Measurements from ENCODE around the gene DST.

Gene DST

GRCh38 chr6:56478202-56478601 is 164.5 kb downstream of the DST start:
- DNase-seq: no peak

- DNase-seq: no peak
Measured at GRCh38 chr6:56477241-56477640, 165.4 kb downstream of the DST start.

GRCh38 chr6:56475736-56476457 is 166.8 kb downstream of the DST start:
- DNase-seq: no peak

- no peak for DNase-seq
Measured at GRCh38 chr6:56474532-56474931, 168.2 kb downstream of the DST start.

DNA sequence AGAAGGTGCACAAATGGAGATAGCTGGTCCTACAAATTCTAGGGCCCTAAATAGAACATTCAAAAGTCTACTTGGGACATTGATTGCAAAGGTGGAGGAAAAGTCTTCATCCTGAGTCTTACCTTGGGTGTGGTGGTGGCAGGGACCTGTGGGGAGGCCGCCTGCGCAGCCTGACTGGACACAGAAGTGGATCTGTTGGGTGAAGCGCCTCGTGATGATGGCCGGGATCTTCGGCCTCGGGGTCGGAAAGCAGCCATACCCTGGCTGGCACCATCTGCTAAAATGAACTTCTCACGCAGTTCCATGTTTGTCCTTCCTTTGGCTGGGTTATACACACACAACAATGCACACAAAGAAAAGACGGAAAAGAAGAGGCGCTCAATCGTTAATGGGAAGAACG is 179.2 kb downstream of the DST start:
- no peak for DNase-seq

GRCh38 chr6:56459030-56459805 is 183.5 kb downstream of the DST start:
- DNase-seq: no peak

DNA sequence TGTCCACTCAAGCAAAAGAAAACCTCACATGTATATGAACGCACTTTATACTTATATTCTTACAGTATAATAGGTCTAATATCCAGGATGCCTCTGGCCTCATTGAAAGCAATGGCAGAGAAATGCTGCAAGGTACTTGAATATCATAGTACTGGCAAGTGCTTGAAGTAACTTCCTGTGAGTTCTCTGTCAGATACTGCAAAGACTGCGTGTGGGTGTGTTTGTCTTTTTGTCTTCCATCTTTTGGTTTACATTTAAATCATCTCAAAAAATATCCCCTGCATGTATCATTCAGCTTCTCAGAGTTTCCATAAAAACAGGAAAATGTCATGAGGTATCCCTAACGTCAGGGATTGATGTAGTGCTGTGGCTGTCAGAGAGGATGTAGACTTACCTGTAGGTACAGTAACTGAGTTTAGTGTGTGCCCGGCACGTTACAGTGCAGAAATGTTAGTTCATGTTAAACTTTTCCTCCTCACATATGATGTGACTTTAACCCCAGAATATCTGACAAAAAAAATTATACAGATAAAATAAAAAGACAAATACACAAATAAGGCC is 184.3 kb downstream of the DST start:
- no peak for DNase-seq

- DNase-seq: no peak
Measured at GRCh38 chr6:56456785-56457184, 185.9 kb downstream of the DST start.

DNA sequence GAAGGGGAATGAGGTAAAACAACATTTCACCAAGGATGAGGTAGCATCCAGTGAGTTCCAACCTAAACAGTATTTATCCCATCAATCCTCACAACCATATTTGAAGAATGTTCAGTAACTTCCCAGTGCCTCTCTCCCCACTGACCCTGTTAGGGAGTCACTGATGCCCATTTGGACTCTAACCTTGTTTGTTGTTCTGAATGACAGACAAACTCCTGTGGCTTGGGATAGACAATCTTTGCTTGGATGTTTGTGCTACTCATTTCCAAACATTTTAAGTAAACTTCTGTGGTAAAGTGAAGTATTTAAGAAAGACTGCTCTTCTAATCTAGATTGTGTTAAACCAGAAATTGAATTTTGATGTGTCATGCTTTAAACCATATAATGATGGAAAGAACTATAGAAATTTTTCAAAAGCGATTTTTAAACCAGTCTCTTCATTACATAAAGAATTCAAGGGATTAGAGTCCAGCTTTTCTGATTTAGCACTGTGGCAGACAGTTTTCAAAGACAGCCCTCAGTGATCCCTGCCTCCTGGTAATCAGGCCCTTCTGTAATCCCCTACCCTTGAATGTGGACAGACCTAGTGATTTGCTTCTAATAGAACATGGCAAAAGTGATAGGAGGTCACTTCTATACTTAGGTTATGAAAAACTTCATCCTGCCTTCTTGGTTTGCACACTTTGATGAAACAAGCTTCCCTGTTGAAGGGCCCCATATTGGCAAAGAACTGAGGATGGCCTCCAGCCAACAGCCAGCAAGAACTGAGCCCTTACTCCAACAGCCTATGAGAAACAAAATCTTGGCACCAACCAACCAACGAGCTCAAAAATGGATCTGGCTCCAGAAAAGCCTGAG is 191.6 kb downstream of the DST start:
- no peak for DNase-seq

- no peak for DNase-seq
Measured at GRCh38 chr6:56450376-56450775, 192.3 kb downstream of the DST start.

- no peak for DNase-seq
Measured at GRCh38 chr6:56448046-56448445, 194.6 kb downstream of the DST start.

DNA sequence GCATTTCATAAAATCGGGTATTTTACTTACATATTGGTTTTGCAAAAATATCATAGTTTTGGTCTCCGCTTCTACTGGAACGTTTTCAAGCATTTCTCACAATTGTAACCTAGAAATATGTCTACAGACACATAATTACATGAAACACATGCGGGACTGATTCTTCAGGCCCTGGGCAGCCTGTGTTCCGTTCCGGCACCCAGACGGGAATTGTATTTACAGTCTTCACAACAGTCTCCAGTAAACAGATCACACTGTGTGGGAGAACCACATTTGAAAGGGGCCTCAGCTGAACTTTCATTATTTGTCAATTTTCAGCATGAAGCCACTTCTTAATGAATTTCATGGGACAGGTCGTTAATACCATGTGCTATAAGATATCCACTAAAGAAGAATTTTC is 196.9 kb downstream of the DST start:
- no peak for DNase-seq

DNA sequence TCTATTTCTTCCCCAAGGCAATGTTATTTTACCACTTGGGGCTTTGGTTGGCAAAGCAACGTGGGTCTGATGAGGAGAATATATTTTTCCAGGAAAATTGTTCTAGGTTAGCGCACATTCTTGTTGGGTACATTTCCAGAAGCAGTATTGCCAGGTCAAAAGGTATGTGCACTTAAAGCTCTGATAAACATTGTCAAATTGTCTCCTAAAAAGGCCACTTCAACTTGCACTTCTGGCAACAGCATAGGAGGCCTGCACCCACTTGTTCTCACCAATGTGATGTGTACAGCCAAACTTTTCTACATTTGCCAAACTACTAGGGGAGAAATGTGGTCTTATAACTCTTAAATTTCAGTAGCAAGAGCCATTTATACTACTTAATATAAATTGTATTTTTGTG is 197.8 kb downstream of the DST start:
- DNase-seq: no peak

DNA sequence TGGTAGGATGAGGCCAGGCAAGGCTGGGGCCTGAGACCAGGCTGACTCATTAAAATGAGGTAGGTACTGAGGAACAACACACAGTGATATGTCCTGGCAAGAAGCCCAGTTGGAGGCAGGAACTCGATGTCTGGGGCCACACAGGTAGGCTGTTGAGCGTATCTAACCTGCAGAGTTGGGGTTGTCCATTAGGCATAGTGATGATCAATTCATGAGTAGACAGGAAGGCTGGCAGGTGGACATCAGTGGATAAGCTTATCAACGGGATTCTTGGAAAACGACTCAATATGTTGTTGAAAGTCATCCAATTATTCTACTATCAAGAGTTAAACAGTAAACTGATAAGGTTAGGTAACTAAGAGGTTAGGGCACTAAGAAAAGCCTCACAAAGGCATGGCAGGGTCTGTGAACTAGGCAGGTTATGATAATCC is 202.1 kb downstream of the DST start:
- no peak for DNase-seq

- no peak for DNase-seq
Measured at GRCh38 chr6:56437171-56437900, 205.4 kb downstream of the DST start.

DNA sequence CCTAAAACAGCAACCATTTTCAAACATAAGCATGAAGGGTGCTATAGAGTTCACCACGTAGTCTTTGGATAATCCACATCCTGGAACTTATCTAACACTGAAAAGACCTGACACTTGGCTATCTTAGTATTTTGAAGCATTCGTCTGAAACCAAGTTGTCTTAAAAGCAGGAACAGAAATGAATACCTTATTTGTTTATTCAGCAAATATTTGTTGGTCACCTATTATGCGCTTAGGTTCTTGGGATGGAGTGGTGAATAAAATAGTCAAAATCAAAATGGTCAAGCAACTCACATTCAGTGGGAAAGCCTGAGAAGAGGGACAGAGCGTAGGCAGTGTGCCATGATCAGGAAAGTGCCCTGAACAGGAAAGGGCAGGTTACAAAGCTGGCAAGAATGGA is 206.9 kb downstream of the DST start:
- DNase-seq: no peak

DNA sequence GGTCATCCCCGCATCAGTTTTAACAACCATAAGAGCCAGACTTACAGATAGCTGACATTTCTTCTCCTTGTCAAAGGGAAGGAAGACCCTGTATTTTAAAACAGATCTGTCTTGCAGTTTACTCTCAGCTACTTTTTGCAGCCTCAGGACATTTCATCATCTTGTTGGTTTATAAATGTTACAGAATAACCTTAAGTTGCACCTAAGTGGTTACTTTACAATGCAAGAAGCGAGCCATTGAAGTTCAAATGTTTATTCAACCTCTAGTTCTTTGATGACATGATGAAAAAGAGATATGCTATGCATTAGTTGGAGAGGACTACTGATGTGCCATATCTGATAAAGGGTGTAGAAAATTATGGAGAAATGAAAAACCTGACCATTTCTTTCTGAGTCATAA is 207.4 kb downstream of the DST start:
- no peak for DNase-seq

DNA sequence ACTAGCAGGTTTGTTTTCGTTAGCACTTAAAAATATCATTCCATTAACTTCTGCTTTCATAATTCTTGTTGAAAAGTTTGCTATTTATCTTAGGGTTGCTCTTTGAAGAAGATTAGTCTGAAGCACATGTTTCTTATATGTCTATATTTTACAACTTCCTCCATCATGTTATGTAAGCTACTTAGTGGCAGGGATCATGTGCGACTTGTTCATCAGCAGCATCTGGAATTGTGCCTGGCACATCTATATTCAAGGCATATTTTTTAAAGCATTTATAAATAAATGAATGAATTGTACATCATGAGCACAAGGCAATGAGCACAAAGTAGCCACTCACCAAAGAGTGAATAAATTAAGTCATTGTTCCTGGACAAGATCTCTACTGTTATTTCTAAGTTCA is 208.1 kb downstream of the DST start:
- no peak for DNase-seq

DNA sequence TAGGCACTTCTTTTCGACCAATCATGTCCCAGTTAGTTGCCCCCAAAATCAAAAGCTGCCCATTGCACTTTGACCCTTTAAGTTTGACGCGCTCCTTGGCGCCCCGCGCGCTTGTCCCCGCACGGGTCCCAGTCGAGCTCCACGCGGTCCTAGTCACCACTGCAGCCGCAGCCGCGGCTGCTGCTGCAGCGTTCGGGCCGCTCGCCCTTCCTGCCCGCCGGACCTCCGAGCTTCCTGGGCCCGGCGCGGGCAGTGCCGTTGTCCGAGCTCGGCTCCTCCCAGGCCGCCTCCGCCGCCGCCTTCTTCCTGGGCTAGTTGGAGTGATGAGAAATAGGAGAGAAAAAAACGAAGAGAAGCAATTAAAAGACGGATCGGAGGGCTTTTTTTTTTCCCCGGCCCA is 209.6 kb downstream of the DST start:
- no peak for DNase-seq

DNA sequence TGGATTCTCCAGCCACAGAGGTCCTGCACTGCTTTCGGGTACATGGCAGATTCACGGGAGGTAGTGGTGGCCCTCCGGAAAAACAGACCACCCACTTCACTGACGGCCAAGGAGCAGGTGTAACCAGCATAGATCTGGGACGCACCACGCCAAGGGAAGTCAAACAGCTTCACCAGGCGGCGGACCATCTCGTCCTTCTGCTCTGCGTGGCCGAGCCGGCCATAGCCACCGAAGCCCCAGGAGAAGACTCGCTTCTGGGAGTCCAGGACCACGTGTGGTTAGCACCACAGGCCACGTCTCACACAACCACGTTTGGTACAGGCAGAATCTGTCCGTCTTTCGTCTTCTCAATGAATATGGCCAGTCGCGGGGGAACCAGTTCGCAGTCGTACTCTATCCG is 210.5 kb downstream of the DST start:
- DNase-seq: no peak

GRCh38 chr6:56430629-56431600 is 211.8 kb downstream of the DST start:
- no peak for DNase-seq

Data from KG1 (cell line).